HL-60/S4 treated with phorbol 12-myristate 13-acetate at 8.2 ng/mL for 4 days and 3 days (cell line): Measurements from ENCODE around the gene LDLRAP1.
"Not testable (repeated sequence)": the region's sequence is repeated elsewhere in the genome, so short reads cannot be mapped to it uniquely, and the experiment has no call there.

Experiments used
- in situ Hi-C: fragments of 300-500 bp; cut with MboI; formaldehyde crosslinking; loops from 2 replicates; pipeline ENCODE4 v1.15.0; 2022; ENCODE audit warnings: low sequenced_read_pairs

Gene LDLRAP1

GRCh38 chr1:25572708-25573590 lies 29.5 kb downstream of the LDLRAP1 start:
- in situ Hi-C loops = no loop called here

- in situ Hi-C loops = no loop called here
These were observed 30.2 kb downstream of the LDLRAP1 start for GRCh38 chr1:25573591-25573930.

DNA sequence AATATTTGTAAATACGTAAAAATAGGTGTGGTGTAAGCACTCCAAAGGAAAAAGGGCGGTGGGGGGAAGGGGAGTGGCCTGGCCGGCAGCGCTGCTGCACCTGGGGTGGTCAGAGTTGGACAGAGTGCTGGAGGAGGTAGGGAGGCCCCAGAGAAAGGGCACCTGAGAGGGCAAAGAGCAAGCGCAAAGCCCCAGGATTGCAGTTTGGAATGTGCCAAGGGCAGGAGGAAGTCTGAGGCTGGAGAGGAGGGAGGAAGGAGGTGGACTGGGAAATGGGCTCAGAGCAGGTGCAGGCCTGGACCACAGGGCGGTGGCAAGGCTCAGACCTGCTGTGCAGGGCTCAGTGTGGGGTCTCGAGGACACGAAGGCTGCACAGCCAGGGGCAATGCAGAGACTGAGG lies 30.6 kb downstream of the LDLRAP1 start:
- in situ Hi-C loops = no loop called here

DNA sequence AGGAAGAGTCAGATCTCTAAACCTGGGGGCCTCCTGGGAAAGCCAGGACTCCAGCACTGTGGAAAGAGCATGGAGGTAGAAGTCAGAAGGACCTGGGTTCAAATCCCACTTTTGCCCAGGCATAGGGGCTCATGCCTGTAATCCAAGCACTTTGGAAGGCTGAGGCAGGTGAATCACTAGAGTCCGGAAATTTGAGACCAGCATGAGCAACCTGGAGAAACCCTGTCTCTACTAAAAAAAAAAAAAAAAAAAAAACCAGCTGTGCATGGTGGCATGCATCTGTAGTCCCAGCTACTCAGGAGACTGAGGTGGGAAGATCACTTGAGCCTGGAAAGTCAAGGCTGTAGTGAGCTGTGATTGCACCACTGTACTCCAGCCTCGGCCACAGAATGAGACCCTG lies 31.8 kb downstream of the LDLRAP1 start:
- in situ Hi-C loops = no loop called here

DNA sequence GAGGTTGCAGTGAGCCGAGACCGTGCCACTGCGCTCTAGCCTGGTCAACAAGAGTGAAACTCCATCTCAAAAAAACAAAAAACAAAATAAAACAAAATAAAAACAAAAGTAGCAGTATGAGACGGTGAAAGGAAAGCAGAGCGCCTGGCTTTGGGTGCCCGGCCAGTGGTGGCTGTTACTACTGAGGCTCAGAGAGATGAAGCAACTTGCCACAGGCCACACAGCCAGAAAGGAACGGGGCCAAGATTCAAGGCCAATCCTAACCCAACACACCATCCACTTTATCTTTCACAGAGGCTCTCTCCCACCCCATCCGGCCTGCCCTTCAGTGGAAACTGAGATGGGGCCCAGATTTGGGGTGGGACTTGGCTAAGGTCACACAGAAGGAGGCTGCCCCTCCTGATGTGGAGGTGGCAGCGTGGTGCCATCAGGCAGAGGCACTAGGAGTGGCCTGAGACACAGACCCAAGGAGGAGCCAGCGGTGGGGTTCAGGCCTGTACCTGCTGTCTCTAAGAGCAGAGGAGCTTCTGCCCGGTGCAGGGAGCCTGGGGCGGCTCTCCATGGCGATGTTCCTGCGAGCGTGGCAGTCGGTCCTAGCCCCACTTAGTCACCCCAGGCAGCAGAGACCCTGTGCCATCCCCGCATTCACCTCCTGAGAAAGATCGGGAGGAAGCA lies 33.2 kb downstream of the LDLRAP1 start:
- in situ Hi-C loops = no loop called here

DNA sequence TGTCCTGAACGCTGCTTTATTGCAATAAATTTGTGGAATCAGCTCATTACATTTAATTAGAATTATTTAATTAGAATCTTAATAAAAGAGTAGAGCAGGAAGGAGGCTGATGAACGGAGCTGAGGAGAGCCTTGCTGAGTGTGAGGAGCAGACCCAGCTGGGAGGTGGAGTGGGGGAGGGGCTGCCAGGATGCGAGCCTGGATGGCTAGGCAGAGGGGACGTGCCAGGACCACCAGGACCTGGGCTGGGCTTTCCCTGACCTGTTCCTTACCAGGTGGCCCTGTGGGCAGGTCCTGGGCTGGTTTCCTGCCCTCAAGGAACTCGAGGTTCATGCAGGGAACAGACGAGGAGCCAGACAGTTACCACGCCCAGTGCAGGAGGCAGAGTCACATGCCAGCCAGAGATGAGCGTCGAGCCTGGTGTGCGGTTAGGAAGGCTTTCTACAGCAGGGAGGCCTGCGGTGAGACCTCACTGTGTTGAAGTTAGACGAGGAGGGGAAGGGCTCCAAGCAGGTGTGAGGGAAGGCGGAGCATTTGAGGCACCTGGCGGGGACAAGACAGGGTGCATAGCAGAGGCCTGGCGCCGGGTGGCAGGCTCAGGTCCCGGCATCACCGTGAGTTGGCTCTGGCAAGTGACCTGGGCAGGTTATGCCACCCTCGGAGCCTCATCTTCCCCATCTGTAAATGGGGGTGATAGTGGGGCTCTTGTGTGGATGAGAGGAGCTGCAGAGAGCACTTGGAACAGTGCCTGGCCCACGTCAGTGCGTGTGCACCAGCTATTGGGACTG lies 33.9 kb downstream of the LDLRAP1 start:
- in situ Hi-C loops = no loop called here

- in situ Hi-C loops = no loop called here
These were observed 36.2 kb downstream of the LDLRAP1 start for GRCh38 chr1:25579292-25580252.

DNA sequence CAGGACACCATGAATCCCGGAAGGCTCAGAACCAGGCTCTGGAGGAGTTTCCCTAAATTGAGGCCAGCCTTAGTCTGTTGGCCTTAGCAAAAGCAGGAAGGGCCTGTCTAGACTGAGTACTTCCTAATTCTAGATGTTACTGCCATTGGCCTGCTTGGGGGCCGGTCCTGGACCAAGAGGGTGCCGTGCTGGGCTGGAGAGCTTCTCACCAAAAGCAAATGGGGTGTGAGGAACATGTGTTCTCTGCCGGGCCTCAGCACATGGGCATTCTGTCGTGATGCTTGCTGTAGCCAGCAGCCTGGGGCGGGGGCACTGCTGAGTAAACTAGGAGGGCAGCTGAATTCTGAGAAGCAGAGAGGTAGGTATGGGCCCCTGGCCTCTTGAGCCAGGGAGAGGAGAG lies 37.5 kb downstream of the LDLRAP1 start:
- in situ Hi-C loops = no loop called here

DNA sequence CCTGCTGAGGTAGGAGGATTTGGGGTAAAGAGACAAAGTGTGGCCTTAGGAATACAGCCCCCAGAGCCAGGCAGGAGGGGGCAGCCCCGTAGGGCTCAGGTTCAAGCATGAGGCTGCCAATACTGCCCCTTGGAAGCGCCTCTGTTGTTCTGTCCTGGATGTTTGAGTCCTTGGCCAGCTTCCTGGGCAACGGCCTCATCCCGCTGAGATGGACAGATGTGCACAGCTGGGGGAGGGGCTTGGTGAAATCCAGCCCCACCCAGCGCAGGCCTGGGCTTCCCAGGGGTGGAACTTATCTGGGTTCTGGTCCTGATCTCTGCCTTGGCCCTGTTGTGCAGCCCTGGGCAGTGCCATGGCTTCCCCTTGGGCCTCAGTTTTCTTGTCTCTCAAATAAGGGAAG lies 38.4 kb downstream of the LDLRAP1 start:
- in situ Hi-C loops = no loop called here

- in situ Hi-C loops = no loop called here
These were observed 40.3 kb downstream of the LDLRAP1 start for GRCh38 chr1:25583519-25584370.

DNA sequence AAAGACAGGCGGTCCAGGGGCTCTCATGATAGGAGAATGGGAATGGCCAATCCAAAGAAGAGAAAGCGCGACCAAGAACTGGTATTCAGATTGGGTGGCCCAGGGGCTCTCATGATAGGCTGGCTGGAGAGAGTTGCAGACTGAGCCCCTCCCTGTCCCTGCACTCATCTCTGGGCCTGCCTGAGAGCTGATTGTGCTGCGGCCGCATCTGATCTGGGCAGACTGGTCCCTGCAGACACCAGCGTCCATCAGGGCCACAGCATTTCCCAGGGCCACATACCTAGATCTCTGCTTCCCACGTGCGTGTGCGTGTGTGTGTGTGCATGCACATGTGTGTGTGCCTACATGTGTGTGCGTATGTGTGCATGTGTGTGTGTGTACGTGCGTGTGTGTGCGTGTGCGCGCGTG lies 42.8 kb downstream of the LDLRAP1 start:
- in situ Hi-C loops = no loop called here

DNA sequence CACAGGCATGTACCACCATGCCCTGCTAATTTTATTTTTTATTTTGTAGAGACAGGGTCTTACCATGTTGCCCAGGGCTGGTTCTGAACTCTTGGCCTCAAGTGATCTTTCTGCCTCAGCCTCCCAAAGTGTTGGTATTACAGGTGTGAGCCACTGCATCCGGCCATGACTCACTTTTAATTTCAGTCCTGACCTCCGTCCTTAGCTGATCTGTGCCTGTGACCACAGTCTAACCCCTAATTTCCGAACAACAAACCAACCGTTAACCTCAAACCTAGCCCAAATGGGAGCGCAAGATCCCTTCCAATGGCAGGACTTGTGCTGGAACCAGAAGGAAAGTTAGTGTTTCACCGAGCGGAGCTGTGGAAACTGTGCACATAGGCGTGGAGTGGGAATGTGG lies 43.9 kb downstream of the LDLRAP1 start:
- in situ Hi-C loops = no loop called here

DNA sequence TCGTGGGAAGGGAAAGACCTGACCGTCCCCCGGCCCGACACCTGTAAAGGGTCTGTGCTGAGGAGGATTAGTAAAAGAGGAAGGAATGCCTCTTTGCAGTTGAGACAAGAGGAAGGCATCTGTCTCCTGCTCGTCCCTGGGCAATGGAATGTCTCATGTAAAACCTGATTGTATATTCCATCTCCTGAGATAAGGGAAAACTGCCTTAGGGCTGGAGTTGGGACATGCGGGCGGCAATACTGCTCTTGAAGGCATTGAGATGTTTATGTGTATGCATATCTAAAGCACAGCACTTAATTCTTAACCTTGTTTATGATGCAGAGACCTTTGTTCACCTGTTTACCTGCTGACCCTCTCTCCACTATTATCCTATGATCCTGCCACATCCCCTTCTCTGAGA lies 44.8 kb downstream of the LDLRAP1 start:
- in situ Hi-C loops = not testable (repeated sequence)

- in situ Hi-C loops = not testable (repeated sequence)
These were observed 45.4 kb downstream of the LDLRAP1 start for GRCh38 chr1:25588786-25589185.

- in situ Hi-C loops = no loop called here
These were observed 46.9 kb downstream of the LDLRAP1 start for GRCh38 chr1:25590096-25590824.

GRCh38 chr1:25593861-25594260 lies 50.5 kb downstream of the LDLRAP1 start:
- in situ Hi-C loops = no loop called here

- in situ Hi-C loops = no loop called here
These were observed 51.6 kb downstream of the LDLRAP1 start for GRCh38 chr1:25594971-25595370.

GRCh38 chr1:25596641-25597040 lies 53.2 kb downstream of the LDLRAP1 start:
- in situ Hi-C loops = not testable (repeated sequence)

DNA sequence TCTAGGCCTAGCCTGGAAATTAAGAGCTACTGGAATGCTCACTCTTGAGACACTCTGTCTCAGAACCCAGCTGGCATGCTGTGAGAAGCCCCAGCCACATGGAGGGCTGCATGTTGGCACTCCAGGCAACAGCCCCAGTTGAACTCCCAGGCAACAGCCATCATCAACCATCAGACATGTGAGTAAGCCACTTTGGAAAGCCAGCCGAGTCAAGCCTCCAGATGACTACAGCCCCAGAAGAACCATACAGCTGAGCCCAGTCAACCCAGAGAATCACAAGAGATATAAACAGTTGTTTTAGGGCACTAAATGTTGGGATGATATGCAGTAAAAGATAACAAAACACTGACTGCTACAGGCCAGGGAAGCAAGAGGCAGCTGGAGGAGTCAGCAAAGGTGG lies 55.5 kb downstream of the LDLRAP1 start:
- in situ Hi-C loops = no loop called here
